Stimulated activated CD8-positive, alpha-beta memory T cell treated with anti-CD3 and anti-CD28 coated beads, Interleukin-7, amount 100 ng/mL, for 24 hours (primary cell): ENCODE results near the gene RBM6.
"Not testable (repeated sequence)": the region's sequence is repeated elsewhere in the genome, so short reads cannot be mapped to it uniquely, and the experiment has no call there.

Experiments used
- DNase-seq: peaks from one replicate; pipeline ENCODE4 v3.0.0-alpha.2; 2020; ENCODE audit warnings: low read depth

RBM6 gene

GRCh38 chr3:49939858-49940666, at the start of gene RBM6:
Gene RBM6, plus strand, starts transcription at chr3:49940150. Its CDS starts 22,492 bp downstream, at chr3:49962642.
- DNase-seq, result peak; percentile 82

GRCh38 chr3:49895791-49896190, 44.2 kb upstream of the RBM6 start:
- no peak for DNase-seq

GRCh38 chr3:49896345-49896744, 43.6 kb upstream of the RBM6 start:
- DNase-seq, result no peak

GRCh38 chr3:49898991-49899390, 41.0 kb upstream of the RBM6 start:
- no peak for DNase-seq

GRCh38 chr3:49899815-49900214, 40.1 kb upstream of the RBM6 start:
- no peak for DNase-seq

- DNase-seq, result no peak
These were observed 39.3 kb upstream of the RBM6 start for GRCh38 chr3:49900491-49901153.

- DNase-seq, result no peak
These were observed 38.3 kb upstream of the RBM6 start for GRCh38 chr3:49901366-49902339.

GRCh38 chr3:49902511-49903345, 37.2 kb upstream of the RBM6 start:
- no peak for DNase-seq

- DNase-seq, result peak; percentile 57
These were observed 36.2 kb upstream of the RBM6 start, which contains the start of gene MST1R for GRCh38 chr3:49903451-49904424. Gene MST1R, minus strand, starts transcription at chr3:49903873. Its CDS starts 264 bp downstream, at chr3:49903609.

GRCh38 chr3:49904448-49904847, 35.5 kb upstream of the RBM6 start:
- not testable (repeated sequence) for DNase-seq

GRCh38 chr3:49906073-49906743, 33.7 kb upstream of the RBM6 start:
- DNase-seq, result no peak

- DNase-seq, result no peak
These were observed 31.4 kb upstream of the RBM6 start for GRCh38 chr3:49908373-49909199.

- DNase-seq, result no peak
These were observed 29.4 kb upstream of the RBM6 start for GRCh38 chr3:49910409-49911123.

GRCh38 chr3:49911124-49911420, 28.9 kb upstream of the RBM6 start:
- DNase-seq, result no peak

- DNase-seq, result no peak
These were observed 28.3 kb upstream of the RBM6 start for GRCh38 chr3:49911611-49912010.

GRCh38 chr3:49912881-49913281, 27.1 kb upstream of the RBM6 start:
- no peak for DNase-seq

- DNase-seq, result no peak
These were observed 25.0 kb upstream of the RBM6 start for GRCh38 chr3:49914906-49915305.

GRCh38 chr3:49916686-49917085, 23.3 kb upstream of the RBM6 start:
- DNase-seq, result no peak
